GM12878 (cell line): Measurements from ENCODE around the gene MEIS2. TPM values are rescaled to one million over a fixed set of nuclear protein-coding genes. Genes with fewer than 3 reads are reported as not detected.

ENCODE experiments used
- ATAC-seq: fragments of 200-7000 bp; cut with Tn5 transposase; 3 replicates; pipeline ENCODE4 v1.9.1; 2020; ENCODE audit warnings: mild to moderate bottlenecking, moderate library complexity
- BruUV-seq: library from RNA; stranded (reverse); fragments of 400-500 nt; replicated peaks from 2 replicates; lab custom pipeline; 2021; lab: Mats Ljungman, UMichigan
- CTCF ChIA-PET: fragments of 300-600 bp; sonication (Branson Sonifier 250); formaldehyde crosslinking; extraction: SDS; loops from one replicate; lab custom pipeline; 2021; ENCODE audit warnings: inconsistent platforms; lab: Yijun Ruan, JAX
- POLR2A ChIA-PET: fragments of 350-600 bp; formaldehyde crosslinking; extraction: SDS; loops from one replicate; lab custom pipeline; 2021; ENCODE audit warnings: inconsistent platforms; lab: Charles Lee
- RAD21 ChIA-PET: fragments of 300-600 bp; sonication (Branson Sonifier 250); formaldehyde crosslinking; loops from one replicate; lab custom pipeline; 2023; ENCODE audit warnings: antibody characterized with exemption; ENCODE audit not compliant: unreplicated experiment; lab: Charles Lee
- SMC1A ChIA-PET: fragments of 300-600 bp; sonication (Branson Sonifier 250); formaldehyde crosslinking; loops from one replicate; lab custom pipeline; 2023; ENCODE audit not compliant: unreplicated experiment, uncharacterized antibody; lab: Charles Lee
- DNase-seq: peaks from one replicate; pipeline ENCODE4 v3.0.0-alpha.2; 2011; ENCODE audit warnings: low read depth, low spot score
- FAIRE-seq: peaks from 3 replicates; lab custom pipeline; 2011; peaks lifted over from hg19 to GRCh38; lab: Jason Lieb, UNC
- H2AFZ ChIP-seq: 2 replicates; pipeline ENCODE4 v1.6.0; 2011; ENCODE audit warnings: low read depth, low read length, control low read depth; ENCODE audit not compliant: control insufficient read depth
- H3K27ac ChIP-seq: 2 replicates; pipeline ENCODE4 v1.5.1; 2011; ENCODE audit warnings: control low read depth; ENCODE audit not compliant: control insufficient read depth, insufficient read depth
- H3K27me3 ChIP-seq, 2 experiments: replicated peaks in 1 of 2; 2 replicates each; pipeline versions ENCODE4 v1.6.0 to v1.6.1; 2011; ENCODE audit warnings: low read length in 1 of 2; ENCODE audit not compliant: control insufficient read depth in 2 of 2, insufficient read depth in 2 of 2
- H3K36me3 ChIP-seq, 2 experiments: 2 replicates each; pipeline ENCODE4 v1.5.1; 2011; ENCODE audit warnings: low read length in 1 of 2; ENCODE audit not compliant: control insufficient read depth in 2 of 2, insufficient read depth in 2 of 2
- H3K4me1 ChIP-seq: 2 replicates; pipeline ENCODE4 v1.6.1; 2011; ENCODE audit warnings: mild to moderate bottlenecking, low read length, moderate library complexity, mixed read lengths; ENCODE audit not compliant: control insufficient read depth, insufficient read depth
- H3K4me2 ChIP-seq: 2 replicates; pipeline ENCODE4 v1.6.0; 2011; ENCODE audit warnings: control low read depth; ENCODE audit not compliant: control insufficient read depth, insufficient read depth
- H3K4me3 ChIP-seq: fragments of 200-600 bp; sonication (generic); 2 replicates; pipeline ENCODE4 v1.5.1; 2016
- H3K79me2 ChIP-seq: 2 replicates; pipeline ENCODE4 v1.6.0; 2011; ENCODE audit warnings: low read length; ENCODE audit not compliant: control insufficient read depth, insufficient read depth
- H3K9ac ChIP-seq: 2 replicates; pipeline ENCODE4 v1.8.0; 2011; ENCODE audit warnings: low read length, control low read depth, mixed read lengths; ENCODE audit not compliant: control insufficient read depth, insufficient read depth
- H3K9me3 ChIP-seq: replicated peaks from 3 replicates; pipeline ENCODE4 v1.5.1; 2011; ENCODE audit warnings: mild to moderate bottlenecking, low read length; ENCODE audit not compliant: control insufficient read depth, insufficient read depth
- H4K20me1 ChIP-seq: 2 replicates; pipeline ENCODE4 v1.6.0; 2011; ENCODE audit not compliant: control insufficient read depth, insufficient read depth
- BHLHE40 ChIP-seq, 2 experiments: fragments of 450-650 bp in 1 of 2; IDR thresholded peaks; 2 replicates each; pipeline ENCODE4 v1.6.1; 2011 to 2017; ENCODE audit warnings: low read depth in 2 of 2, borderline replicate concordance in 1 of 2, improper control_type of control experiment in 1 of 2, low read length in 1 of 2, mild to moderate bottlenecking in 1 of 2
- CEBPB ChIP-seq, 2 experiments: fragments of 150-350 bp in 1 of 2; IDR thresholded peaks; 2 replicates each; pipeline ENCODE4 v1.6.1; 2012 to 2014; ENCODE audit warnings: low read depth in 2 of 2, low read length in 2 of 2, borderline replicate concordance in 1 of 2, inconsistent platforms in 1 of 2
- CHD2 ChIP-seq: IDR thresholded peaks from 2 replicates; pipeline ENCODE4 v1.6.1; 2011; ENCODE audit warnings: low read depth, low read length, improper control_type of control experiment, borderline replicate concordance
- HDAC6 ChIP-seq: fragments of 200-600 bp; sonication (generic); IDR thresholded peaks from one replicate; pipeline ENCODE4 v1.8.0; 2017; ENCODE audit warnings: antibody characterized with exemption; ENCODE audit not compliant: unreplicated experiment
- NBN ChIP-seq: fragments of 450-650 bp; IDR thresholded peaks from 2 replicates; pipeline ENCODE4 v1.6.1; 2016
- RAD21 ChIP-seq: IDR thresholded peaks from 2 replicates; pipeline ENCODE4 v1.6.1; 2011; ENCODE audit warnings: mild to moderate bottlenecking, low read depth, low read length, moderate library complexity; ENCODE audit not compliant: insufficient read depth
- SMARCA5 ChIP-seq: fragments of 450-650 bp; IDR thresholded peaks from 2 replicates; pipeline ENCODE4 v1.6.1; 2017; ENCODE audit warnings: mild to moderate bottlenecking
- SREBF1 ChIP-seq: IDR thresholded peaks from 2 replicates; pipeline ENCODE4 v1.6.1; 2012; ENCODE audit warnings: mild to moderate bottlenecking, low read length
- TCF12 ChIP-seq: IDR thresholded peaks from 2 replicates; pipeline ENCODE4 v1.6.1; 2011; ENCODE audit warnings: low read depth, mild to moderate bottlenecking, low read length
- WGBS: methylation state at CpG from one replicate; pipeline ENCODE4 v1.1.6; 2016; ENCODE audit warnings: low lambda C conversion rate; ENCODE audit not compliant: insufficient replicate concordance, insufficient coverage; ENCODE audit errors: missing lambda C conversion rate; 5-methylcytosine and 5-hydroxymethylcytosine counted together
- in situ Hi-C: fragments of 300-500 bp; cut with MboI; formaldehyde crosslinking; loops from 9 replicates; pipeline ENCODE4 v1.14.3; 2018; ENCODE audit warnings: mixed read lengths
- intact Hi-C: fragments of 100-400 bp; cut with micrococcal nuclease; formaldehyde crosslinking; loops from one replicate; pipeline ENCODE4 v1.14.2; 2022; ENCODE audit not compliant: unreplicated experiment
- polyA plus RNA-seq, 11 experiments: library from polyadenylated mRNA; depleted of rRNA in 4 of 11; unstranded in 6 of 11; stranded (reverse) in 5 of 11; fragments of >200 nt; fragmentation: Nextera tagmentation in 4 of 11; fragmentation: Illumina TruSeq in 1 of 11; extraction: Ambion mirVana in 4 of 11; extraction: Trizol in 1 of 11; gene quantifications; 1 replicate in 1 of 11; 2 replicates in 10 of 11; pipeline versions ENCODE4 v1.2.1 to v1.2.3, GENCODE V29; 2011 to 2016; ENCODE audit warnings: inconsistent platforms in 2 of 11, missing spikeins in 2 of 11, low read depth in 1 of 11
- total RNA-seq, 4 experiments: library from RNA; depleted of rRNA in 3 of 4; stranded (reverse); fragments of >200 nt in 3 of 4; fragmentation: Illumina TruSeq in 1 of 4; extraction: Trizol in 1 of 4; gene quantifications; 2 replicates each; pipeline versions ENCODE4 v1.2.1 to v1.2.3, GENCODE V29; 2013 to 2021
- TF ChIP-seq, protein P1 (sequence below): fragments of 450-650 bp; conservative IDR thresholded peaks from 2 replicates; pipeline ENCODE4 v1.6.1; 2017; ENCODE audit warnings: mild to moderate bottlenecking, moderate library complexity
- TF ChIP-seq, protein P2 (sequence below): fragments of 450-650 bp; IDR thresholded peaks from 2 replicates; pipeline ENCODE4 v1.6.1; 2017; ENCODE audit warnings: antibody characterized with exemption, mild to moderate bottlenecking, moderate library complexity
- TF ChIP-seq, protein P3 (sequence below): fragments of 450-650 bp; formaldehyde crosslinking; IDR thresholded peaks from 2 replicates; pipeline ENCODE4 v1.4.0; 2020; ENCODE audit warnings: mild to moderate bottlenecking, moderate library complexity

MEIS2 gene
- total and polyA plus RNA-seq, 10 of the 15 experiments (the other 5 are each of a cell fraction or from before 2014, with no cell fraction given), result 9.2 to 54.0 (median 20.4) TPM

DNA sequence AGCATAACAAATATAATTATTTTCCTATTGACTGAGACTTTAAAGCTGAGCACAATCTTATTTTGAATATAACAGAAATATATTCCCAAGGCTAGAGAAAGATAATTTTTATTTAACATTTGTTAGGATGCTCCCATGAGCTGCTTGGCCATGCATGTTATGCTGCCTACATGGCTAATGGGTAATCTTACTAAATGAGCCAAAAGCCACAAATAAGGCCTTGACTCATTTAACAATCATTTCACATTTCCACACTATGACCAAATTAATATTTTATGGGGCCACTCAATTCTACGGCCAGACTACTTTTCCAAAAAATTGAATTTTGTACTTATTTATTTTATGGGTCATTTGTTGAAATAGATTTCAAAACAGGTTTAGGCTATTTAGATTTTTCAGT is 141.7 kb downstream of the MEIS2 start (continued):
- TF ChIP-seq, protein P1, sequence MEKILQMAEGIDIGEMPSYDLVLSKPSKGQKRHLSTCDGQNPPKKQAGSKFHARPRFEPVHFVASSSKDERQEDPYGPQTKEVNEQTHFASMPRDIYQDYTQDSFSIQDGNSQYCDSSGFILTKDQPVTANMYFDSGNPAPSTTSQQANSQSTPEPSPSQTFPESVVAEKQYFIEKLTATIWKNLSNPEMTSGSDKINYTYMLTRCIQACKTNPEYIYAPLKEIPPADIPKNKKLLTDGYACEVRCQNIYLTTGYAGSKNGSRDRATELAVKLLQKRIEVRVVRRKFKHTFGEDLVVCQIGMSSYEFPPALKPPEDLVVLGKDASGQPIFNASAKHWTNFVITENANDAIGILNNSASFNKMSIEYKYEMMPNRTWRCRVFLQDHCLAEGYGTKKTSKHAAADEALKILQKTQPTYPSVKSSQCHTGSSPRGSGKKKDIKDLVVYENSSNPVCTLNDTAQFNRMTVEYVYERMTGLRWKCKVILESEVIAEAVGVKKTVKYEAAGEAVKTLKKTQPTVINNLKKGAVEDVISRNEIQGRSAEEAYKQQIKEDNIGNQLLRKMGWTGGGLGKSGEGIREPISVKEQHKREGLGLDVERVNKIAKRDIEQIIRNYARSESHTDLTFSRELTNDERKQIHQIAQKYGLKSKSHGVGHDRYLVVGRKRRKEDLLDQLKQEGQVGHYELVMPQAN, result no peak

DNA sequence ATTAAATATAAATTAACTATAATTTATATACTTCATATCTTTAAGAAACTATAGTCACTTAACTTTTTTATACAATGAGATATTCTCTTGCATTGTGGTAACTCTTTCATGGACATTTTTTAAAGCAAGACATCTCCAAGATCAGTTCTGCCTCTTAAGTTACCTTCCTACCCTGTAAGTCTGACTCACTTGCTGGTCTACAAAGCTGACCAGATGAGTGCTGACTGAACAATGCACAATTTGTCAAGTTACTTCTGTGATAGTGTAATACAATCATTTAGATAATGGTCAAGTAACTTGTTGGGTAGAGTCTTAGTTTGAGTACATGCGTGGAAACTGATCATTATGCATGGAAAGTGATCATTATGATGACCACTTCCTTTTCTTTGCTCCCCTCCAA is 145.9 kb downstream of the MEIS2 start:
- Histone ChIP-seq H3K9ac (no peak overlapping the region), H3K27me3 (no peaks in the 10 kb centered on the region), H3K36me3 (no peaks in the 10 kb centered on the region), H2AFZ (no peak overlapping the region), H3K9me3 (no peaks in the 10 kb centered on the region), H3K4me1 (no peaks in the 10 kb centered on the region), H4K20me1 (no peaks in the 10 kb centered on the region), H3K4me3 (no peak overlapping the region), H3K79me2 (no peaks in the 10 kb centered on the region), H3K4me2 (no peak overlapping the region), H3K27ac (no peak overlapping the region)
- in situ Hi-C loops (no loop called here), intact Hi-C loops (no loop called here)
- BruUV-seq, result no TSS peak
- FAIRE-seq, result no peak
- CTCF ChIA-PET, result interaction anchor here (0.6 to 1.5 kb wide), 3 partner anchors 40 to 73 kb away, joined by 3 read pairs; no protein-coding TSS in a partner anchor
- POLR2A ChIA-PET, result interaction anchor here (1.4 kb wide), 1 partner anchor 9 kb away, joined by 5 read pairs; no protein-coding TSS in a partner anchor
- no peak; the same call in 2 of the 3 replicates for ATAC-seq
- no peak for DNase-seq
- RAD21 ChIA-PET, result no interaction called here
- SMC1A ChIA-PET, result interaction anchor here (0.6 to 1.6 kb wide), 3 partner anchors 8 to 140 kb away, joined by 3 to 5 read pairs (median 3); no protein-coding TSS in a partner anchor
- WGBS, result 4% methylated on average over 1 of the region's 1 CpG
- TF ChIP-seq TCF12 (no peak), CHD2 (no peak), RAD21 (no peak), CEBPB (IDR thresholded peaks at IDR 0.05; ENCODE audit: borderline replicate concordance in 1 of 2, low read depth in 2 of 2, low read length in 2 of 2) (no peak), NBN (no peak), SREBF1 (no peak), BHLHE40 (IDR thresholded peaks at IDR 0.05; ENCODE audit: borderline replicate concordance in 1 of 2, low read depth in 2 of 2, low read length in 1 of 2) (no peak), SMARCA5 (no peak), HDAC6 (no peak)
- TF ChIP-seq, protein P2, sequence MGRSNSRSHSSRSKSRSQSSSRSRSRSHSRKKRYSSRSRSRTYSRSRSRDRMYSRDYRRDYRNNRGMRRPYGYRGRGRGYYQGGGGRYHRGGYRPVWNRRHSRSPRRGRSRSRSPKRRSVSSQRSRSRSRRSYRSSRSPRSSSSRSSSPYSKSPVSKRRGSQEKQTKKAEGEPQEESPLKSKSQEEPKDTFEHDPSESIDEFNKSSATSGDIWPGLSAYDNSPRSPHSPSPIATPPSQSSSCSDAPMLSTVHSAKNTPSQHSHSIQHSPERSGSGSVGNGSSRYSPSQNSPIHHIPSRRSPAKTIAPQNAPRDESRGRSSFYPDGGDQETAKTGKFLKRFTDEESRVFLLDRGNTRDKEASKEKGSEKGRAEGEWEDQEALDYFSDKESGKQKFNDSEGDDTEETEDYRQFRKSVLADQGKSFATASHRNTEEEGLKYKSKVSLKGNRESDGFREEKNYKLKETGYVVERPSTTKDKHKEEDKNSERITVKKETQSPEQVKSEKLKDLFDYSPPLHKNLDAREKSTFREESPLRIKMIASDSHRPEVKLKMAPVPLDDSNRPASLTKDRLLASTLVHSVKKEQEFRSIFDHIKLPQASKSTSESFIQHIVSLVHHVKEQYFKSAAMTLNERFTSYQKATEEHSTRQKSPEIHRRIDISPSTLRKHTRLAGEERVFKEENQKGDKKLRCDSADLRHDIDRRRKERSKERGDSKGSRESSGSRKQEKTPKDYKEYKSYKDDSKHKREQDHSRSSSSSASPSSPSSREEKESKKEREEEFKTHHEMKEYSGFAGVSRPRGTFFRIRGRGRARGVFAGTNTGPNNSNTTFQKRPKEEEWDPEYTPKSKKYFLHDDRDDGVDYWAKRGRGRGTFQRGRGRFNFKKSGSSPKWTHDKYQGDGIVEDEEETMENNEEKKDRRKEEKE, result no peak
- TF ChIP-seq, protein P3, sequence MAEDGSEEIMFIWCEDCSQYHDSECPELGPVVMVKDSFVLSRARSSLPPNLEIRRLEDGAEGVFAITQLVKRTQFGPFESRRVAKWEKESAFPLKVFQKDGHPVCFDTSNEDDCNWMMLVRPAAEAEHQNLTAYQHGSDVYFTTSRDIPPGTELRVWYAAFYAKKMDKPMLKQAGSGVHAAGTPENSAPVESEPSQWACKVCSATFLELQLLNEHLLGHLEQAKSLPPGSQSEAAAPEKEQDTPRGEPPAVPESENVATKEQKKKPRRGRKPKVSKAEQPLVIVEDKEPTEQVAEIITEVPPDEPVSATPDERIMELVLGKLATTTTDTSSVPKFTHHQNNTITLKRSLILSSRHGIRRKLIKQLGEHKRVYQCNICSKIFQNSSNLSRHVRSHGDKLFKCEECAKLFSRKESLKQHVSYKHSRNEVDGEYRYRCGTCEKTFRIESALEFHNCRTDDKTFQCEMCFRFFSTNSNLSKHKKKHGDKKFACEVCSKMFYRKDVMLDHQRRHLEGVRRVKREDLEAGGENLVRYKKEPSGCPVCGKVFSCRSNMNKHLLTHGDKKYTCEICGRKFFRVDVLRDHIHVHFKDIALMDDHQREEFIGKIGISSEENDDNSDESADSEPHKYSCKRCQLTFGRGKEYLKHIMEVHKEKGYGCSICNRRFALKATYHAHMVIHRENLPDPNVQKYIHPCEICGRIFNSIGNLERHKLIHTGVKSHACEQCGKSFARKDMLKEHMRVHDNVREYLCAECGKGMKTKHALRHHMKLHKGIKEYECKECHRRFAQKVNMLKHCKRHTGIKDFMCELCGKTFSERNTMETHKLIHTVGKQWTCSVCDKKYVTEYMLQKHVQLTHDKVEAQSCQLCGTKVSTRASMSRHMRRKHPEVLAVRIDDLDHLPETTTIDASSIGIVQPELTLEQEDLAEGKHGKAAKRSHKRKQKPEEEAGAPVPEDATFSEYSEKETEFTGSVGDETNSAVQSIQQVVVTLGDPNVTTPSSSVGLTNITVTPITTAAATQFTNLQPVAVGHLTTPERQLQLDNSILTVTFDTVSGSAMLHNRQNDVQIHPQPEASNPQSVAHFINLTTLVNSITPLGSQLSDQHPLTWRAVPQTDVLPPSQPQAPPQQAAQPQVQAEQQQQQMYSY (CRISPR knock-in tag), result no peak
